HG03439 (cell line): ENCODE data around the gene DOK7.
"Not testable (repeated sequence)": the region's sequence is repeated elsewhere in the genome, so short reads cannot be mapped to it uniquely, and the experiment has no call there.

ENCODE experiments used
- ATAC-seq: cut with Tn5 transposase; IDR thresholded peaks from one replicate; pipeline ENCODE4 v1.9.1; 2021; ENCODE audit warnings: mild to moderate bottlenecking, moderate library complexity; ENCODE audit not compliant: unreplicated experiment

The DOK7 gene

DNA sequence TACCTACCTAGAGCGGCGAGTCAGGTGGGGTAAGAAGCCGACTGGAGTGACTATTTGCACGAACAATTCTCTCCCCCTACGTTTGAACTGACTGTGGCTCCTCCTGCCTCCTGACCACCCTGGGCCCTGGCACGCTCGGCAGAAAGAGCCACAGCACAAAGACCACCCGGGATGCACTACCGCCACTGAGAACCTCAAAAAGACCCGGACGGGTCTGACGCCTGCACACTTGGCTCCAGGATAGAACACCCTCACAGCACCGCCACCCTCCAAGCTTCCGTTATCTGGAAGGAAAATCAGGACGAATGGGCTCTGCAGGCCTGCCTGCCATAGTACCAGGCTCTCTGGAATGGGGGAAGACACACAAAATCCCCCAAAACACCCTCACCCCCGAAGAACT, 66.9 kb downstream of the DOK7 start:
- no peak for ATAC-seq

DNA sequence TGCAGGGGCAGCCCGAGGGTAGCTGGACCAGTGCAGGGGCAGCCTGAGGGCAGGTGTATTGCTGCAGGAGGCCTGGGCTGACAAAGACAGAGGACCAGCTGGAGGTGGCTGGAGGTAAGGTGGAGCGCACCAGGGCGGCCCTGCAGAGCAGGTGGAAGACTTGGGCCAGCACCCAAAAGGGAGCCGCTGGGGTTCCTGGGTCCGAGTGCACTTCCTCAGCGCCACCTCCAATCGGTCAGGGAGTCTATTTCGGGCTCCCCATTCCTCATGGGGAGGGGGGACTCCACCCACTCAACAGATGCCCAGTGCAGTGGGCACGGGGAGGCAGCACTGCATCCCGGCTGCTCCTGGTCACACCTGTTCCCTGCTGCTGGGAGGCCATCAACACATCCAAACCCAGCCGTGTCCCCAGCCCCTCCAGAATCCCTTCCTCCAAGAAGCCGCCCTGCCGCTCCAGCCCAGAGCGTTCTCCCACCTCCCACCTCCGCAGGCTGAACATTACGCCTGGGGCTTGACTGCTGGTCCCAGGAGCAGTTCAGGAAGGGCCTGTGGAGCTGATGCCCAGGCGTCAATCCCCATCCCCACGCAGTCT, 67.7 kb downstream of the DOK7 start:
- ATAC-seq: no peak

- ATAC-seq: no peak
Observed at GRCh38 chr4:3531318-3531878, 68.3 kb downstream of the DOK7 start.

GRCh38 chr4:3531879-3532750, 69.0 kb downstream of the DOK7 start, which contains the start of gene LRPAP1:
LRPAP1 (minus strand) TSS chr4:3532422; CDS start chr4:3532412, 10 bp downstream.
- peak; percentile 89 for ATAC-seq

DNA sequence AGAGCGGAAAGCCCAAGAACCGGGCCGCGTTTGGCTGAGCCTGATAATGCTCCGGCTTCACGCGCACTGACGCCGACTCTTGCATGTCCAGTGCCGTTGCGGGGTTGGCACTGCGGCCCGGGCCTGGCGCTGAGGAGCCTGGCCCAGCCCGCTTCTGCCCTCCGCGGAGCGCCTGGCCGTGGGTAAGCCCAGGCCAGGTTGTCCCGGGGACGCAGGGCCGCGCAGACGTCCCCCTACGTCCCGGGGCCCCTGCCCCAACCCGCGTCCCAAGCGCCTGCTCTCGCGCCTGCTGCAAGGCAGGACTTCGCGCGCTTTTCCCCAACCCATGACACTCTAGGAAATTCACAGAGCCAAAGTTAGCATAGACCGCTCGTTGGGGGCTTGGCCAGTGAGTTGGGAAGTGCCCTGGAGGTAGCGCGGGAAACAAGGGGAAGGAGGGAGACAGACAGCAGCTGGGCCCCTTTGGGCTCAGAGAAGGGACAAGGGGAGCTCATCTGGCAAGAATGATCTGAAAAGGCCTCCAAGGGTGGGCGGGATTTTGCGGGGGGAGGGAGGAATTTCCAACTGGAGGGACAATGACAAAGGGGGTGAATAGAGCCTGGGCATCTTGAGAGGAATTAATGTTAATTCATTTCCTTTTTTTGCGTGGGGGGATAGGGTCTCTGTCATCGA, 69.8 kb downstream of the DOK7 start:
- no peak for ATAC-seq

DNA sequence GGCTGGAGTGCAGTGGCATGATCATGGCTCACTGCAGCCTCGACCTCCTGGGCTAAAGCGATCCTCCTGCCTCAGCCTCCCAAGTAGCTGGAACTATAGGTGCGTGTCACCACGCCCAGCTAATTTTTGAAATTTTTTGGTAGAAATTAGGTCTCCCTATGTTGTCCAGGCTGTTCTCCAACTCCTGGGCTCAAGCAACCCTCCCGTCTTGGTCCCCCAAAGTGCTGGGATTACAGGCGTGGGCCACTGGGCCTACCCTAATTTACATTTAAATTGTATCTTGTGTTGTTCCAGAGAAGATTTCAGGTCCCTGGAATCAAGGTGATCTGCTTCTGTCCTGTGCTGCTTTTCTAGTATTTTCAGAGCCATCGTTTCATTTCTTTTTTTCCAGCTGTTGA, 70.3 kb downstream of the DOK7 start:
- ATAC-seq: no peak

DNA sequence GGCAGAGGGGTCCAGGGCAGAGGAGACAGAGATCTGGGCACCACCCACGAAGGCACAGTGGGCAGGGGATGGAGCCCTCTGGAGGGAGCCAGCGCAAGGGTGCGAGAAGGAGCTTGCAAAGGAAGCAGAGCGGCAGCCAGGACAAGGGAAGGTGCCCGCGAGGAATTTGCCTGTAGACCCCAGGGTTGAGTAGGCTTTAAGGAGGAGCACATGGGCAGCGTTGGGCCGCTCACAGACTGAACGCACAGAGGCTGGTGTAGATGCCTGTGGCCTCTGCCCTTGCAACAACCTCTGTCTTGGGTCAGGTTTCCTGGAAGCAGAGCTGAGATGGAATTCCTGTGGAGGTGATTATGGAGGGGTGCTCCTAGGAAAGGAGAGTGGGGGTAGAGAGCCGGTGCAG, 72.7 kb downstream of the DOK7 start:
- ATAC-seq: not testable (repeated sequence)

GRCh38 chr4:3538906-3539305, 75.8 kb downstream of the DOK7 start:
- ATAC-seq: not testable (repeated sequence)

GRCh38 chr4:3543415-3543814, 80.3 kb downstream of the DOK7 start:
- not testable (repeated sequence) for ATAC-seq
